Activated T-cell treated with anti-CD3 and anti-CD28 coated beads for 24 hours (primary cell): ENCODE measurements around the gene MAGED1.

Experiments
- DNase-seq: peaks from one replicate; pipeline ENCODE4 v3.0.0-alpha.2; 2020; ENCODE audit warnings: low read depth

MAGED1 gene, protein sequence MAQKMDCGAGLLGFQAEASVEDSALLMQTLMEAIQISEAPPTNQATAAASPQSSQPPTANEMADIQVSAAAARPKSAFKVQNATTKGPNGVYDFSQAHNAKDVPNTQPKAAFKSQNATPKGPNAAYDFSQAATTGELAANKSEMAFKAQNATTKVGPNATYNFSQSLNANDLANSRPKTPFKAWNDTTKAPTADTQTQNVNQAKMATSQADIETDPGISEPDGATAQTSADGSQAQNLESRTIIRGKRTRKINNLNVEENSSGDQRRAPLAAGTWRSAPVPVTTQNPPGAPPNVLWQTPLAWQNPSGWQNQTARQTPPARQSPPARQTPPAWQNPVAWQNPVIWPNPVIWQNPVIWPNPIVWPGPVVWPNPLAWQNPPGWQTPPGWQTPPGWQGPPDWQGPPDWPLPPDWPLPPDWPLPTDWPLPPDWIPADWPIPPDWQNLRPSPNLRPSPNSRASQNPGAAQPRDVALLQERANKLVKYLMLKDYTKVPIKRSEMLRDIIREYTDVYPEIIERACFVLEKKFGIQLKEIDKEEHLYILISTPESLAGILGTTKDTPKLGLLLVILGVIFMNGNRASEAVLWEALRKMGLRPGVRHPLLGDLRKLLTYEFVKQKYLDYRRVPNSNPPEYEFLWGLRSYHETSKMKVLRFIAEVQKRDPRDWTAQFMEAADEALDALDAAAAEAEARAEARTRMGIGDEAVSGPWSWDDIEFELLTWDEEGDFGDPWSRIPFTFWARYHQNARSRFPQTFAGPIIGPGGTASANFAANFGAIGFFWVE

DNA sequence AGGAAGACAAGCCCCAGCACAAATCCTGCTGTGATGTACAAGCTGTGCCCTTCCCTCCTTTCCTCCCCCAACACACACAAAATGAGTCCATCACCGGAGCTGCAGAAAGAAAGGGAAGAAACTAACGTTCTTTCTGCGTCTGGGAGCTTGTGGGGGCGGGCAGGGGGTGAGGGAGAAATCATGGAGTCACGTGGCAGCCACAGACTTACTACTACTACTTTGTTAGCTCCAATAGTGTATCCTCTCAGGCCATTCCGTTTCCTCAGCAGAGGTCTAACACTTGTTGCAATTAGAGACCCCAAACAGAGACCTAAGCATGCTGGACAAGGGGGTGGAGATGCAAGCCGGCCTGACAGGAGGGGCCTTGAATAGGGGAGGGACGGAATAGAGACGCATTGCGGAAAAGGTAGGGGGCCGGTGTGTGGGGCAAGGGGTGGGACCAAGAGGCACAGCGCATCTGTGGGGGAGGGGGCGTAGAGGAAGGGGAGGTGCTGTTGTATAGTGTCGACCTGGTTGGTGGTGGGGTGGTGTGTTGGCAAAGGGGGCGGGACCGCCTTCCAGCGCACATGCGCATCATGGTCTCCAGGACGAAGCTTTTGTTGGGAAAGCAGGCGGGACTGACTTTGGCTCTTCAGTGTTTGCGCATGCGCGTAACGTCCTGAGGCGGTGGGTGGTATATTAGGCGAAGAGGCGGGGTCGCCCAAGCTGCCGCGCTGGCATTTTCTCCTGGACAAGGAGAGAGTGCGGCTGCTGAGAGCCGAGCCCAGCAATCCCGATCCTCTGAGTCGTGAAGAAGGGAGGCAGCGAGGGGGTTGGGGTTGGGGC lies at the start of gene MAGED1:
MAGED1 (plus strand) TSS at position 703 of the 825 bp plus-strand sequence. CDS start 682 bp downstream, outside the sequence.
- DNase-seq = peak; percentile 62

DNA sequence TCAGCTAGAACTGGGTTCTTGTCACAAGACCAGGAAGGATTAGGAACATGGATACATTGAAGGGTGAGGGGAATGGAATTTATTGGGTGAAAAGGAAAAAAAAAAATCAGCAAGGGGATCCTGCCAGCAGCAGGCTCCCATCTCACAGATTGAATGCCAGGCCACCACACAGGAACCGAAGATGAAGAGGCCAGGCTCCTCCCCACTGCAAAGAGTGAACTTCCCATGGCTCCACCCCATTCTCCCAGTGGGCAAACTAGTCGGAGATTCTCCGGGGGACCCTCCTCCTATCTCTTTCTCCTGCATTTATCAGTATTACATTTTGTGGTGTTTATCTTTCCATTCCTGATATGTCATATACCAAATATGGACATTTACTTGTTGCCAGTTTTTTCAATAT lies 46.0 kb upstream of the MAGED1 start:
- no peak for DNase-seq

DNA sequence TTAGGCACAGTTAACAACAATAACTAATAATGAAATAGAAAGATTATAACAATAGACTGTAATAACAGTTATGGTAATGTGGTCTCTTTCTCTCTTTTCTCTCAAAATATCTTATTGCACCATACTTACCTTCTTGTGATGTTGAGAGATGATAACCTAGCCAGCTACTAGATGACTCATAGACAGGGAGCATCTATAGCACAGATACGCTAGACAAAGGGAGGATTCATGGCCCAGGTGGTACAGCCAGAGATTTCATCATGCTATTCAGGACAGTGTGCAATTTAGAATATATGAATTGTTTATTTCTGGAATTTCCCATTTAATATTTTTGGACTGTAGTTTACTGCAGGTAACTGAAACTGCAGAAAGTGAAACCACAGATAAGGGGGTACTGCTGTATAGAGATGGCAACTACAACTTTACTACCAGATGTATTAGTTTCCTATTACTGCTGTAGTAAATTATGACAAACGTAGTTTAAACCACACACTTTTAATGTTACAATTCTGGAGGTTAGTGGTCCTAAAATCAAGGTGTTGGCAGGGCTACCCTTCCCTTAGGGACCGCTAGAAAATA lies 41.8 kb upstream of the MAGED1 start:
- no peak for DNase-seq

DNA sequence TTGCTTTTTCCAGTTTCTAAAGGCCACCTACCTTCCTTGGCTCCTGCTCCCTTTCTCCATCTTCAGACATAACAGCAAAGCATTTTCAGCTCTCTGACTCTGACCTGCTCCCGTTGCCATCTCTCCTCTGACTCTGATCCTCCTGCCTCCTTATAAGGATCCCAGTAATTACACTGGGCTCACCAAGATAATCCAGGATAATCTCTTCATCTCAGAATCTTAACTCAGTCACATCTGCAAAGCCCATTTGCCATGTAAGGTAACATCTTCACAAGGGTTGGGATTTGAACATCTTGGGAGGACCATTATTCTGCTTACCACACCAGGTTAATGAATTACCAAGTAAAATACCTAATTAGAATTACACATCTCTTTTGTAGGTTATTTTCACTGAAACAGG lies 41.3 kb upstream of the MAGED1 start:
- DNase-seq = no peak

DNA sequence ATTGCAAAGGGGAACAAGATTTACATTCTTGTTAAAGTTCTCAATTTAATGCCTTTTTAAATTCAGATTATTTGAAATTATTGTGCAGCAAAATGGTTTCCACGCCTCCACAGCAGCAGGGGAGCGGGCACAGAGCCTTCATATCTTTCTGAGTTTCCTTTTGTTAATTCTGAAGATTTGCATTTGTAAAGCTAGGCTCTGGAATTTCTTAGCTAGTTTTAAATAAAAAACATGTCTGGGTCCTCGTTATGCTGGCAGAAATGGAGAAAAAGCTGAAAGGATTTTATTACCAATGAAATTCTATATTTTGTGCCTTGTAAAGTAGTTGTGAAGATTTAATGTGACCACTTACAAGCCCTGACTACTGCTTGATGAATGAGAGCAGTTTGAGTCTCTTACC lies 40.8 kb upstream of the MAGED1 start:
- no peak for DNase-seq

DNA sequence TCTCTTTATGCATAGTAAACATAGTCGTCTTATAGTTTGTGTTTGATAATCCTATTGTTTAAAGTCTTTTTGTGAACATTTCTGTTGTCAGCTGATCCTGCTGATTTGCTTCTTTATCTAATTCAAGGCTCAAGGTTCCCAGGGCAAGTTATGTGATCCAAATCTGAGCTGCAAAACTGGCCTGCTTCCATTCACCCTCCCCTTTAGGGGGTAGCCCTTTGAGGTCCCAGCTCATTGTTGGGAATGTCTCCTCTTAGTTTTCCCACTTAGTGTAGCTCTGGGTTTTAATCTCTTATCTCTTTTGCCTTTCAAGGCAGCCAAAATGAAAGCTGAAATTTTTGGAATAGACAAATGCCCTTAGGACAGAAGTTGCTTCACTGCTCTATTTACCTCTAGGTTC lies 40.2 kb upstream of the MAGED1 start:
- no peak for DNase-seq

DNA sequence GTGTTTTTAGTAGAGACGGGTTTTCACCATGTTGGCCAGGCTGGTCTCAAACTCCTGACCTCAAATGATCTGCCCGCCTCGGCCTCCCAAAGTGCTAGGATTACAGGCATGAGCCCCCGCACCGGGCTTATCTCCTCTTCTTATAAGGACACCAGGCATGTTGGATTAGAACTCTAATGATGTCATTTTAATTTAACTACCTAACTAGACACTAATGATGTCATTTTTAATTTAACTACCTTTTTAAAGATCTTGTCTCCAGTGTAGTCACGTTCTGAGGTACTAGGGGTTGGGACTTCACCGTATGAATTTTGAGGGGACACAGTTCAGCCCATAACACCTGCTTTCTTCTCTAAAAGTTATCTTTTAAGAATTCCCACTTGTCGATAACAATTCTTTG lies 37.7 kb upstream of the MAGED1 start:
- no peak for DNase-seq

DNA sequence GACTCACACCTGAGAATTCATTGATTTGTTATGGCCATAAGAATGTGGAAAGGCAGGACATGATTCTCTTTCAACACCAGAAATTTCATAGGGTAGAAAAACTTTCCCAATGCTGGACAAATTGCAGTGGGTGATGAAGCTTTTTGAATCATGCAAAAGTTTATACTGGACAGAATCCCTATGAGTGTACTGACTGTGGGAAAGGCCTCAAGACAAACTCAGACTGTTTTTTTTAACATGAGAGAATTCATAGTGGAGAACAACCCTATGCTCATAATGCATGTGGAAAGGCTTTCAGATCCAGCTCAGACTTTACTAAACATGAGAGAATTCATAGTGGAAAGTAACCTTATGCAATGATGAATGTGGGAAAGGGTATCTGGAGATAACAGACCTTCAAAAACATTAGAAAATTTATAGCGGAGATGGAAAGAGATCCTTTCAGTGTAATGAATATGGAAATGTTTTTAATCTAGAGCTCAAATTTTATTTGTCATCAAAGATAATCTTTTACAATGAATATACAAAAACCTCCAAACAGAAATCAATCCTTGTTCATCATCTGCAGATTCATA lies 36.2 kb upstream of the MAGED1 start:
- no peak for DNase-seq

DNA sequence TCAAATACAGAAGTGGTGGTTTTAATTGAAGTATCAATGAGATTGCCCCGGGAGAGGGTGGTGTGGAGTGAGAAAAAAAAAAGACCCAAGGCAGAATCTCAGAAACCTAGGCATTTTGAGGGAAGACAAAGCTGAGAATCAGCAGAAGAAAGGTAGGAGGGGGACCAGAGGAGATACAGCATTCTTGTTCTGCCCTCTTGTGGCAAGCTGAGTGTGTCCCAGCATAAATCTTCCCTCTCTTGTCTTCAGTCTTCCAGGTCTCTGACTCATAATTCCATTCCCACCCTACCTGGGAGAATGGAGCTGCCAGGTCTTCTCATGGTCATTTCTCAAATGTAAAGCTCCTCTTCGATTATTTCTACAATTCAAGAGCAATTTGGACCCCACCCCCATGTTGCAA lies 32.7 kb upstream of the MAGED1 start:
- DNase-seq = no peak

DNA sequence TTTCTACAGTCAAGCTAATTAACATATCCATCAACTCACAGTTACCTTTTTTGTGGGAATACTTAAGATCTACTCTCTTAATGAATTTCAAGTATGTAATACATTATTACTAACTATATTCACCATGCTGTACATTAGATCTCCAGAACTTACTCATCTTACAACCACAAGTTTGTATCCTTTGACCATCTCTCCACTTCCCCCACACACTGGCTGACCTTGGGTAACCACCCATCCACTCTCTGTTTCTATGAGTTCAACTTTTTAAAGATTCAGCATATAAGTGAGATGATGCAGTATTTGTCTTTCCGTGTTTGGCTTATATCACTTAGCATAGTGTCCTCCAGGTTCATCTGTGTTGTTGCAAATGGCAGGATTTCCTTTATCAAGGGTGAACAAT lies 30.5 kb upstream of the MAGED1 start:
- DNase-seq = no peak

DNA sequence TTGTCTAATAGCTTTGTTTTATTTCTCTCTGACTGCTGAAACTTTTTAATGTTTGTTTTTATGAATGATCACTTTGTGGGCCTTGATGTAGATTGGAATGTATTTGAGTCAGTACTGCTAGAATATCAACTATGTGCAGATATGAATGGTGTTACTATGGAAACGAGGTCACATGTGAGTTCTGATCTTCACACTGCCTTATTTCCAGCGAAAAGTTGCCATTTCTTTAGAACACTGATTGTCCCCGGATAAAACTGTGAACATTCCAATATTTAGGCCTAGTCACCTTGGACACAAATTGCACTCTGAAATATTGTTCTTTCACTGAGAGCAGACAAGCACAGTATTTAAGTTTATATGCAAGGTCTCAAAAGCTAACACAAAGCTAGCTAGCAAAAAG lies 27.2 kb upstream of the MAGED1 start:
- DNase-seq = no peak

DNA sequence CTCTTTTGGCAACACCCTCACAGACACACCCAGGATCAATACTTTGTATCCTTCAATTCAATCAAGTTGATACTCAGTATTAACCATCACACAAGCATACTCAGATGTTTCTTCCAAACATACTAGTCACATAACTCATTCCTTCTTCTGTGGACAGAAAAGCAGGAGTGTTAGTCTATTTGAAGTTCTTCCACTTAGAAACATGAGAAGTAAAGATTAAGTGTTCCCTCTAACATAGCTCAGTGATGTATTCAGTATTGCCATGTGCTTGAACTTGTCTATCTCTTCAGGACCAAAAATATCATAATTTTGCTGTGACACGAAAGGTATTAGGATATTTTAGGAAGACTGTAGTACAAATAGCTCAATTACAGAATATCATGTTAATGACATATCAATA lies 25.8 kb upstream of the MAGED1 start:
- DNase-seq = no peak

DNA sequence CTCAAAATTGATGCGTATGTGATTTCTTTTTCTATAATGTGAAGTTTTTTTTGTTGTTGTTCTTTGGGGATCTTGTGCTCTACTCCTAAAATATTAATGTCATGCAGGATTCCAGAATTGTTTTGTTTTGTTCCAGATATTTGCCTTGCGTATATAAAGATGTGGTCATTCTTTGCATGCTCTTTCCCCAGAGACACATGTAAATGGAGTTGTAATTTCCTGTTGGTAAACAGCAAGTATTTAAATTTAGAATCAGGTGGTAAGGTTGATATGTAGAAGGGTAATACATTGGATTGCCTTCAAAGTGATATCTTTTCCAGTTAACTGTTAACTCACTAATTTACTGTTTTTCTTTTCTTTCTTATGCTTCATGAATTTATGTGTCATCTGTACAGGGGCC lies 23.1 kb upstream of the MAGED1 start:
- no peak for DNase-seq

DNA sequence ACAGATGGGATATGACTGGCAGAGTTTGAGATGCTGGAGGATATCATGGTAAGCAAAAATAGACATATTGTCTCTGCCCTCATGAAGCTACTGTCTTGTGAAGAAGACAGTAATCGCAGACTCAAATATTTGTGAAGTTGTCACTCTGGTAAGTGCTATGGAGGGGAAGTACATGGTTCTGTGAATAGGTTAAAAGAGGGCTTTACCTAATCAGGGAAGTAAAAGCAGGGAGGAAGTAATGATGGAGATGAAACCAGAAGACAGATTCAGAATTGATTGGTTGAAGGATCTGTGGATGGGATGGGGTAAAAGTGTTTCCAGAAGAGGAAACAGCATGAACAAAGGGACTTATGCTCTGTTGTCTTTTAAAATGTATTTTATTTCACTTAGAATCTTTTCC lies 19.3 kb upstream of the MAGED1 start:
- DNase-seq = no peak

DNA sequence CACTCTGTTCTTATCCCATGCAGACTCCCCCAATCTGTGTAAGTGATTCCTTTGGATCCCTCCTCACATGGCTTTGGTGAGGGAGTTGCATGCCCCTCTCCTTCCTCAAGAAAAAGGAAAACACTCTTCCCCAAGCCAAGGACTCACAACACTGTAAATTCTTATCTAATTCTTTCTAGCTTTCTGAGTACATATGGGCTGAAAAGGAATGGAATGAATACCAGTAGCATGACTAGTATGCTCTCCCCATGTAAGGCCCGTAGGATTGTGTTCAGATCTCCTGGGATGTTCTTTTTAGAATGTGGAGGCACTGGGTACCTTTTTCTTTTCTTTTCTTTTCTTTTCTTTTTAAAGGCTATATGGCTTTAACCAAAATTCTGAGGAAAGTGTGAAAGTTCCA lies 17.0 kb upstream of the MAGED1 start:
- DNase-seq = no peak

DNA sequence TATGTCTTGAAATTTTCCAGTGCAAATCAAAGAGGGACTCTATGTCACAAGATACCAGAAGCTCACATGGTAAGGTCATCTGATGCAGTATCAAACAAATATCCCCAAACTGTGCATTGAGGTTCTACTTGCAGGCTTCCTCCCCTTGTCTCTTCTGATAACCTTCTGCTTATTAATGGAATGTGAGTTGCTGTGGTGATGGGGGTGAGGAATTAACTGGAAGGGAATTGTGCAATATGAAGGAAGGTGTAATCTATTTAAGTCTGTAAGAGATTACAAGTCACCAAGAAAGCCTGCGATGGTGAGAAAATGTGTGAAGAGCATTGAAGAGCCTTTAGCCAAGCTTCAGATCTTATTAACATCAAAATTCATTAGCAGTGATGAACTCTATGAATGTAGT lies 15.4 kb upstream of the MAGED1 start:
- DNase-seq = no peak

DNA sequence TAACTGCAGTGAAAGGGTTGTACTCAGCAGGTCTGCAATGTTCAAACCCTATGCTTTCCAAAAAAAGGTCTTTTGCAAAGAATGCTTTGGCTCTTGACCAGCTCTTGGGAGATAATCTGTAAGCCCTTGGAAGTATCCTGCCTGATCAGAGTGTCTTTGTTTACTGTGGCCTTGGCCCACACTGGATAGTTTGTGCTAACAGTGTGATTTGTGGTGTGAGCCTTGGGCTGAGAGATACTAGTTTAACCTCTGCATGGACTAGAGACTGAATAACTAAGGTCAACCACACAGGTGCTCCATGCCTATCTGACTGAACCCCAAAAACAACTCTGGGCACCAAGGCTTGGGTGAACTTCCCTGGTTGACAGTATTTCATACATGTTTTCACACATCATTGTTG lies 3.6 kb upstream of the MAGED1 start:
- DNase-seq = no peak

DNA sequence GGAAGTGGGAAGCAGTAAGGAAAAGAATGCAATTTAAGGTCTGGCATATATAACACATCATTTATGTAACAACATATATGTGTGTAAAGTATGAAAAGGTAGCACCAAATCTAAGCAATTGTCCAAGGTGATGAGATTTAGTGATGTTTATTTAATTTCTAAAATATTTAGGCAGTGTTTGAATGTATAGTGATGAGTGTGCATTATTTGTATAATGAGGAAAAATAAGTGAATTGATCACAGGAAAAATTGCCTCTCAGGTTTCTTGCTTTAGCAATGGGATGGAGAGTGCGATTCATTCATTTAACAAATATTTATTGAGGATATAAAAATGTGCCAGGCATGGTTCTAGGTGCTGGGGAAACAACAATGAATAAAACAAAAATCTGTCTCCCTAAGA lies 2.2 kb upstream of the MAGED1 start:
- DNase-seq = no peak

DNA sequence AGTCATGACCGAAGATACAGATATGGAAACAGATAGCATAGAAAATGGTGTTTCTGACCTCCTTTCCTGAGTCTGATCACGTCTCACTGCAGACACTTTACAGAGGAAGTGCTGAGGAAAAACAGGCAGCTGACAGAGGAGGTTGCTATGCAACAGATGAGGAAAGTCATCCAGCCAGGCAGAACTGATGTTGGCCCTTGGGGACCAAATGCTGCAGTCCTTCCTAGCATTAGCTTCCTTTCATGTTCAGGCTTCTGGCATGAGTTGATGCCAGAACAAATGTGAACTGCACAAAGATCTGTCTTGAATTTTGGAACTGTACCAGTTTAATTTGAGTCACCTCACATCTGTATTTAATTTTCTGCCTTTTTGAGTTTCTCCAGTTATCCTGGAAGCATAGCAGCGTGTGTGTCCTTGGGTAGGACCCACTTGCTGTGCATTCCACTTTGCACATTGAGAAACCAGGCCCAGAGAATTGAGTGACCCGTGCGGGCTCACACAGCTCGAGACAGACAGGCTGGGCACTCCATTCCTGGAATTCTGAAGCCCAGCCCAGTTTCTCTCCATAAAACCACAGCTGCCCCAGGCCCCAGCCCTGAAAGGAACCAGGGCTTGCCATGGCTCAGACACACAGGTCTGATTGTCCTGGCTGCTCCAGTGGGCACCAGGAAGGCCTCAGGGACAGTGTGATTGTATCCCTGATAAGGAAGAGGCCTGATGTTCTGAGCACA lies 1.4 kb upstream of the MAGED1 start:
- no peak for DNase-seq

DNA sequence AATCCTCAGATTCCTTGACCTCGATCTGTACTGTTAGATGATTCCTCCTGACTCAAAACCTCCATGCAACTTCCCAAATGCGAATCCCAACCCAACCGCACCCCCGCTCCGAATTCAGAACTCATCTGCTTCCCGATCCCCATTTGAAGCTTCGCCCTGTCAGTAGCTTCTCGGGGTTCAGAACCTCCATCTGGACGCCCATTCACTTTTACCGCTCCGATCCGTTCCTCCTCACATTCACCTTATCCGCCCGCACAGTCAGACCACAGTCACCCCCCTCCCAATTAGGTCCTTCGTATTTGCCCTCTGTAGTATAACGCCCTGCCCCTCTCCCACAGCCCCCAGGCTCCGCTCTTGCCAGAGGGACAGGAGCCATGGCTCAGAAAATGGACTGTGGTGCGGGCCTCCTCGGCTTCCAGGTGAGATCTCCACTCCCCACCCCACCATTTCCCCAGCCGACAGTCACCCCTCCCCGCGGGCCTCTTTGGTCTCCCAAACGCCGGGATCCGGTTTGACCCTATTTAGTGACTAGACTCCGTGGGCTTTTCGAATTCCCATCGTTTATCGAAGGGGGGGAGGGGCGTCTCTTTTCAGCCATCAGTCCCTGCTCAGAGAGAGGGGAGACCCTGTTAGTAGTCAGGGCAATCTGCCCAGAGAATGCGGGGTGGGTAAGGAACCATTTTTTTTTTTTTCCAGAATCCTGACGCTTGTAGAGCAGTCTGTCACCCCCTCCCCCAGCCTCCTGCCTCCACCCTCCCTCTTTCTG lies 691 bp downstream of the MAGED1 start:
- peak; percentile 0 for DNase-seq
